ENCODE measurements around the gene DRC3.

DNA sequence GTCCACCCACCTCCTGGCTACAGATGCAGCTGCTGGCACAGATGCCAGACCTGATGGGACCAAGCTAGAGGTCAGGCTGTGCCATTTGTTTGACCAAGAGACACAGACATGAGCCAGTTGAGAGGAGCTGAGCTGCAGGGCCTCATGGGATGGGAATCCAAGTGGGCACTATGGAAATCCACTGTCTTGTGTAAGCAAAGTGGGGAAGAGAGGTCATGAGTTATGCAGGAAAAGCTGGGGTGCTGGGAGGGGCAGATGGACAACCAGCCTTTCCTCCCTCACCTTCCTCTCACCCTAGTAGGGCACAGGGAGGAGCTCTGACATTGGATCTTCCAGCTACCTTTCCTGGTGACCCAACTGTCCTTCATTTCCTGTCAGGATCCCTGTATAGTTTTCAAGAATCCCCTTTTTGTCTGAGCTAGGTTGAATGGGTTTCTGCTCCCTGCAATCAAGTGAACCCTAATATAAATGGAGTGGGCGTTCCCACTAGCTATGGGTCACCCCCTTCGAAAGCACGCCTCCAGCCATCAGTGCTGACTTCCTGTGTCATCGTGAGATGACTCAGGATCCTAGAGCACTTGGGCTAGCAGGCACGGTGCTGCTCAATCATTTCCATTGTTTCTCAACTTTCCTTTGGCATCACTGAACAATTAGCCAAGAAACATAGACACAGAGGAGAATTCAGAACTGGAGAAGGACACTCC is 52.7 kb downstream of the DRC3 start:
- TF ChIP-seq, protein P1, sequence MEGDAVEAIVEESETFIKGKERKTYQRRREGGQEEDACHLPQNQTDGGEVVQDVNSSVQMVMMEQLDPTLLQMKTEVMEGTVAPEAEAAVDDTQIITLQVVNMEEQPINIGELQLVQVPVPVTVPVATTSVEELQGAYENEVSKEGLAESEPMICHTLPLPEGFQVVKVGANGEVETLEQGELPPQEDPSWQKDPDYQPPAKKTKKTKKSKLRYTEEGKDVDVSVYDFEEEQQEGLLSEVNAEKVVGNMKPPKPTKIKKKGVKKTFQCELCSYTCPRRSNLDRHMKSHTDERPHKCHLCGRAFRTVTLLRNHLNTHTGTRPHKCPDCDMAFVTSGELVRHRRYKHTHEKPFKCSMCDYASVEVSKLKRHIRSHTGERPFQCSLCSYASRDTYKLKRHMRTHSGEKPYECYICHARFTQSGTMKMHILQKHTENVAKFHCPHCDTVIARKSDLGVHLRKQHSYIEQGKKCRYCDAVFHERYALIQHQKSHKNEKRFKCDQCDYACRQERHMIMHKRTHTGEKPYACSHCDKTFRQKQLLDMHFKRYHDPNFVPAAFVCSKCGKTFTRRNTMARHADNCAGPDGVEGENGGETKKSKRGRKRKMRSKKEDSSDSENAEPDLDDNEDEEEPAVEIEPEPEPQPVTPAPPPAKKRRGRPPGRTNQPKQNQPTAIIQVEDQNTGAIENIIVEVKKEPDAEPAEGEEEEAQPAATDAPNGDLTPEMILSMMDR (IDR thresholded peaks at IDR 0.05; ENCODE audit: low read length): no peak
- TF ChIP-seq EZH2 (optimal IDR thresholded peaks at IDR 0.05; ENCODE audit: low read depth, low read length) (no peak), EZH2phosphoT487 (IDR thresholded peaks at IDR 0.05; ENCODE audit: low read length) (no peak)
